ENCODE results near the gene SYNPO.

SYNPO gene

DNA sequence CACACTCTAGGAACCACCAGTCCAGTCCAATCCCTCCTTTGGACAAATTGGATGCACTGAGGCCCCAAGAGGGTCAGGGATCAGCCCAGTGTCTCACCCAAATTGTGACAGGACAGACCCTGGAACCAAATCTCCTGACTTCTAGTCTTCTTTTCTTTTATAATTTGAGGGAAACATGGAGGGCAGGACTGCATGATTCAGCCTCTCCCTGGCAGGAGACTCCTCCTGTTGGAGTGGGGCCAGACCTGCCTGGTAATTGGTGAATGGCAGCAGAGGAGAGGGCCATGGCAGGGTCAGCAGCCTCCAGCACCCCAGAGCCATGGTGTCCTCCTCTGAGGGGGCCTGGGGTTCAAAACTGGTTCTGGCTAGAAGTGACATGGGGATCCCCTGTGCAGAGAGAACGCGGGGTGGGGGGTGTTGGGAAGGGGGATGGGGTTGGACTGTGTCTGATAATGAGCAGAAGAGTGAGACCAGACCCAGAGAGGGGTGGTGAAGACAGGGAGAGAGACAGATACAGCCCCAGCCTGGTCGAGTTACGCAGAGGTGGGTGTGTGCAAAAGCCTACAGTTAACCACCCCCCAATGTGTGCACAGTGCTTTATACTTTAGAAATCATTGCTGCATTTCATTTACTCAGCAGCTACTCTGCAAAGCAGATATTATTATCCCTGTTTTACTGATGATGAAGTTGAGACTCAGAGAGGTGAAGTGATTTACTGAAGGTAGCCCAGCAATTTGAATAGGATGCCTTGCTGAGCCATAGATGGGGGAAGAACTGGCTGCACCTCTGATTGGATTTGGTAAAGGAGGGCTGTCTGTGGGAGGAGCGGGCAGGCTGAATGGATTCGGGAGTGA lies 3.8 kb upstream of the SYNPO start:
- no peak overlapping the region for H3K4me3 ChIP-seq (replicated peaks; ENCODE audit: low read depth, low read length)
- peak; percentile 72 for DNase-seq (ENCODE audit: low read depth)
- TF ChIP-seq, protein P1, sequence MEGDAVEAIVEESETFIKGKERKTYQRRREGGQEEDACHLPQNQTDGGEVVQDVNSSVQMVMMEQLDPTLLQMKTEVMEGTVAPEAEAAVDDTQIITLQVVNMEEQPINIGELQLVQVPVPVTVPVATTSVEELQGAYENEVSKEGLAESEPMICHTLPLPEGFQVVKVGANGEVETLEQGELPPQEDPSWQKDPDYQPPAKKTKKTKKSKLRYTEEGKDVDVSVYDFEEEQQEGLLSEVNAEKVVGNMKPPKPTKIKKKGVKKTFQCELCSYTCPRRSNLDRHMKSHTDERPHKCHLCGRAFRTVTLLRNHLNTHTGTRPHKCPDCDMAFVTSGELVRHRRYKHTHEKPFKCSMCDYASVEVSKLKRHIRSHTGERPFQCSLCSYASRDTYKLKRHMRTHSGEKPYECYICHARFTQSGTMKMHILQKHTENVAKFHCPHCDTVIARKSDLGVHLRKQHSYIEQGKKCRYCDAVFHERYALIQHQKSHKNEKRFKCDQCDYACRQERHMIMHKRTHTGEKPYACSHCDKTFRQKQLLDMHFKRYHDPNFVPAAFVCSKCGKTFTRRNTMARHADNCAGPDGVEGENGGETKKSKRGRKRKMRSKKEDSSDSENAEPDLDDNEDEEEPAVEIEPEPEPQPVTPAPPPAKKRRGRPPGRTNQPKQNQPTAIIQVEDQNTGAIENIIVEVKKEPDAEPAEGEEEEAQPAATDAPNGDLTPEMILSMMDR (IDR thresholded peaks at IDR 0.05; ENCODE audit: low read length, missing control alignments), result no peak

DNA sequence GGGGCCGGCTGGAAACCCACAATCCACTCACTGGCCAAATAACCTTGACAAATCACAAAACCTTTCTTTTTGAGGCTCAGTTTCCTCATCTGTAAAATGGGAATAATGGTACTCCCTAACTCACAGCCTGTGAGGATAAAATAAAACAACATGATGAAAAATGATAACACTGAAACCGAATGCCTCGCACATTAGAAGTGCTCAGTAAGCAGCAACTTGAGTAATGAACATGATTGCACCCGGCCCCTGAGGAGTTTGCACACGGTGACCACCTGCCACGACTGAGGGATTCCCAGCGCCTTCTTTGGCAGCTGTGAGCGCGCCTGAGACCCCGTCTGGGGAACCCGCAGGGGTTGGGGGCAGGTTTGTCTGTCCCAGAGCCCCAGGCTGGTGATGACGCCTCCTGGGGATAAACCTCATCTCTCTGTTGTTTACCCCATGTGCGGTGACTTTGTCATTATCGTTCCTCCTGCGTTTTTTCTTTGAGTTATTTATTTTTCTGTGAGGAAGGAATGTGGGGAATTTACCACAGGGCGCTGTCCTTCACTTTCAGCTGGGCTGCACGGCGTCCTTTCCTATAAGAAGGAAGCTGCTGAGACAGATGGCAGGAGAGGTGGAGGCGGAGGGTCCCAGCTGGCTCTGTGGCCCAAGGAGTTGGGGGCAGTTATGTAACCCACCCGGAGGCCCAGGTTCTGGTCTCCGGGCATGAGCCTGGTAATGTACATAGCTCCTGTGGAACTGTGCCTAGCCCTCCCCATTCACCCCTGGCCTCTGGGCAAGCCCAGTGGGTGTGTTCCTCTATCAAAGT lies 3.0 kb upstream of the SYNPO start:
- peak; percentile 89 for DNase-seq (ENCODE audit: low read depth)

DNA sequence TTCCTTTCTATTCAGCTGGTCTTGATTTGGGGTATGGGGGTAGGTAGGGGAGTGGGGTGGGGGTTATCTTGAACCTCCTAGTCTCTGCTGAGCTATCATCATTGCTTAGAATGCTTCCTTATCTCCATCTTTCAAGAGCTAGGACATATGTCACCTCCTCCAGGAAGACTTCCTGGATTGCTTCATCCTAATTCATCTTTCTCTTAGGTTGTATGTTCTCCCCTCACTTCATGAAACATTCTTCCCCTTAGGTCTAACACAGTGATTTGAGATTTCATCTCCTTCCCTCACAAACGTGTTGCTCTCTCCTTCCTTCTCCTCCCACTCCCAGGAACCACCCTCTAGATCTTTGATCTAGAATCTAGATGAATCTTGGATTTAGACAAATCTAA lies 2.4 kb upstream of the SYNPO start:
- no peak for DNase-seq (ENCODE audit: low read depth)
- TF ChIP-seq, protein P1 (IDR thresholded peaks at IDR 0.05; ENCODE audit: low read length, missing control alignments), result no peak
- H3K4me3 ChIP-seq (replicated peaks; ENCODE audit: low read depth, low read length), result no peak overlapping the region

More for the DNA sequence above, 3.0 kb upstream of the SYNPO start:
- H3K4me3 ChIP-seq (replicated peaks; ENCODE audit: low read depth, low read length), result no peak overlapping the region
- TF ChIP-seq, protein P1 (IDR thresholded peaks at IDR 0.05; ENCODE audit: low read length, missing control alignments), result no peak

DNA sequence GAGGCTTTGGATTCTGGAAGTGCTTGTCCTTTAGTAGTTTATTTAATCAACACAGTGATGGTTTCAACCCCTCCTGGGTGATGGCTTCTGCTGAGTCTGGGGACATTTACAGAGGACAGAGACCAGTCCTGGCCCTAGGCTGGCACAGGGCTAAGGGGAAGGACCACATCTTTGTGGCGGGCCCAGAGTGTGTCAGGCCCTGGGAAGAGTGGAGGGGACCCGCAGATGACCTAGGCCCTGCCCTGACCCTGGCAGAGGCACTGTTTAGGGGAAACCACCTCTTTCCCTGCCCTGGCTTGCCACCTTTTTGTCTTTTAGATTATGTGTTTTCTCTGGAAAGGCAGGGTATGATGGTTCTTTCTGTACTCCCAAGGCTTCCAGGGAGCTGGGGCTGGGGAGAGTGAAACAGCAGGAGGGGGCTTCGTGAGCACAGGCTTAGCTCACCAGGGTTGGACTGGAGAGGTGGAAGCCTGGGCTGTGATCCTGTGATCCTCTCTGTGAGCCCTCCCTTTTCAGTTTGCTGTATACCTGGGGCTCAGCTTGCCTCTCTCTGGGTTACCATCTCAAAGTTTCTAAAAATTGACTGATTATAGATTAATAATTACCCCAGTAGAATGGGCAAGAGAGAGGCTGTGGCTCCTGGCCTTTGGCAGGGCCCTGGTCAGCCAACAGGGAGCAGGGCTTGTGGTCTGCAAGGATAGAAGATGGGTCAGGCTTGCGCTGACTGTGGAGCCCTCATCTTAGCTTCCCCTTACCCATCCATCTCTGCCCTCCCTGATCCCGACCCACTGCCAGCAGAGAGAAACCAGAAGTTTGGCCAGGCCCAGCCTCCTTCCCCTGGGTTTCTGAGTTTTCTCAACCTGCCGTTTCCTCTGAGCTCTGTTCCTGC lies 1.7 kb upstream of the SYNPO start:
- DNase-seq (ENCODE audit: low read depth), result no peak
- TF ChIP-seq, protein P1 (IDR thresholded peaks at IDR 0.05; ENCODE audit: low read length, missing control alignments), result no peak

DNA sequence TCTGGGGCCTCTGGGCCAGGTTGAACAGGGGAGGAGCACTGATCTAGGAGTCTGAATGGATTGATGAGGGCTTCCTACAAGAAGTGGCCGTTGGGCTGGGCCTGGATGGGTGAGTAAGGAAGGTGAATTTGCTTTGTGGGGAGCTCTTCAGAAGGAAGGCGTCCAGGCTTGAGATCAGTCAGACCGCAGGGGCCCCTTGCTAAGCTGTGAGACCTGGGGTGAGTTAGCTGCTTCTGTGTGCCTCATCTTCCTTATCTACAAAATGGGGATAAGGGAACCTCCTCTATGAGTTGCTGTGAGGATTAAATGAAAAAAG lies 1.1 kb upstream of the SYNPO start:
- no peak for DNase-seq (ENCODE audit: low read depth)
- TF ChIP-seq, protein P1 (IDR thresholded peaks at IDR 0.05; ENCODE audit: low read length, missing control alignments), result no peak
- H3K4me3 ChIP-seq (replicated peaks; ENCODE audit: low read depth, low read length), result no peak overlapping the region

More for the DNA sequence above, 1.7 kb upstream of the SYNPO start:
- H3K4me3 ChIP-seq (replicated peaks; ENCODE audit: low read depth, low read length), result no peak overlapping the region

DNA sequence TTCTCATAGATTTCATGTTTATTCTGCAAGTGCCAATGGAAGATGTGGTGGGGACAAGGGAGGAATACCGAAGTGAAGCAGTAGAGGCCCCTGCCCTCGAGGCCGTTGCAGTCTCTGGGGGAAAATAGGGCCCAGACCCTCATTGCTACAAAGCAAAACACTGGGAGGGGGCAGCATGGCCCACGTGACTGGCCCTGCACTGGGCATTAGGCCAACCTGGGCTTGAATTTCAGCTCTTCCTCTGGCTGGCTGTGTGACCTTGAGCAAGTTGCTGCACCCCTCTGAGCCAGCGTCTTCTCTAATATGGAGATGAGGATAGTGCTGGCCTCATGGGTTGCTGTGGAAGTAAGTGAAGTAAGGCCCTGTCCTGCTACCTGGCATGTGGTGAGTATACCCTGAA lies 709 bp upstream of the SYNPO start:
- DNase-seq (ENCODE audit: low read depth), result no peak
- H3K4me3 ChIP-seq (replicated peaks; ENCODE audit: low read depth, low read length), result peak overlapping the region; percentile 60
- TF ChIP-seq, protein P1 (IDR thresholded peaks at IDR 0.05; ENCODE audit: low read length, missing control alignments), result no peak
